Measurements from ENCODE around the gene ZNF410. TPM values are rescaled to one million over a fixed set of nuclear protein-coding genes. Genes with fewer than 3 reads are reported as not detected.
"Not testable (repeated sequence)": the region's sequence is repeated elsewhere in the genome, so short reads cannot be mapped to it uniquely, and the experiment has no call there.

The ZNF410 gene
- total RNA-seq, 4 donors from 2014 or later: 36.5 to 67.6 (median 41.6) TPM

DNA sequence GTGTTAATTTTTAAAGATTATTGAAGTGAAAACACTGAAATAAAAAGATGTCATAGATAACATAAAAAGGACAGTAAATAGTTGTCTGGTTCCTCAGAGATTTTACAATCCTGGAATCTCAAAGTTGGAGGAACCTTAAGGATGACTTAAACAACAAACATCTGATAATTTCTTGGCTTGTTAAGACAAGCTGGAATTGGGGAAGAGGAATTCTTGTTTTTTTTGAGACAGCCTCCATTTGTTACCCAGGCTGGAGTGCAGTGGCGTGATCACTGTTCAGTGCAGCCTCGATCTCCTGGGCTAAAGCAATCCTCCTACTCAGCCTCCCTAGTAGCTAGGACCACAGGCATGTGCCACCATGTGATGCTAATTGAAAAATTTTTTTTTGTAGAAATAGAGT is 2.3 kb downstream of the ZNF410 start:
- no peak for TF ChIP-seq EP300 (IDR thresholded peaks at IDR 0.05)
- no peak for TF ChIP-seq POLR2AphosphoS5 (IDR thresholded peaks at IDR 0.05)
- TF ChIP-seq, protein P1, sequence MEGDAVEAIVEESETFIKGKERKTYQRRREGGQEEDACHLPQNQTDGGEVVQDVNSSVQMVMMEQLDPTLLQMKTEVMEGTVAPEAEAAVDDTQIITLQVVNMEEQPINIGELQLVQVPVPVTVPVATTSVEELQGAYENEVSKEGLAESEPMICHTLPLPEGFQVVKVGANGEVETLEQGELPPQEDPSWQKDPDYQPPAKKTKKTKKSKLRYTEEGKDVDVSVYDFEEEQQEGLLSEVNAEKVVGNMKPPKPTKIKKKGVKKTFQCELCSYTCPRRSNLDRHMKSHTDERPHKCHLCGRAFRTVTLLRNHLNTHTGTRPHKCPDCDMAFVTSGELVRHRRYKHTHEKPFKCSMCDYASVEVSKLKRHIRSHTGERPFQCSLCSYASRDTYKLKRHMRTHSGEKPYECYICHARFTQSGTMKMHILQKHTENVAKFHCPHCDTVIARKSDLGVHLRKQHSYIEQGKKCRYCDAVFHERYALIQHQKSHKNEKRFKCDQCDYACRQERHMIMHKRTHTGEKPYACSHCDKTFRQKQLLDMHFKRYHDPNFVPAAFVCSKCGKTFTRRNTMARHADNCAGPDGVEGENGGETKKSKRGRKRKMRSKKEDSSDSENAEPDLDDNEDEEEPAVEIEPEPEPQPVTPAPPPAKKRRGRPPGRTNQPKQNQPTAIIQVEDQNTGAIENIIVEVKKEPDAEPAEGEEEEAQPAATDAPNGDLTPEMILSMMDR (IDR thresholded peaks at IDR 0.05): no peak
- no peak for TF ChIP-seq POLR2A (IDR thresholded peaks at IDR 0.05; ENCODE audit: low read depth)
- Histone ChIP-seq H3K4me3 (no peak overlapping the region), H3K4me1 (peaks cover 24 to 49% (median 32%) of the 10 kb centered on the region in 4 donors), H3K36me3 (peaks cover 3 to 16% (median 12%) of the 10 kb centered on the region in 4 donors), H3K9me3 (no peaks in the 10 kb centered on the region), H3K27ac (replicated peaks in 1 of 4) (peak overlapping the region in 1 of 4 donors; percentile 95), H3K27me3 (no peaks in the 10 kb centered on the region)
- intact Hi-C loops (cut with DNase I): loop anchor here (5.0 to 10.0 kb wide), 3 partner anchors 37 to 164 kb away; partner anchors contain the start of genes BBOF1, ENTPD5 and PTGR2
- DNase-seq (ENCODE audit: extremely low spot score): no peak
- whole genome bisulfite sequencing: 95% methylated on average over 2 of the region's 2 CpGs

DNA sequence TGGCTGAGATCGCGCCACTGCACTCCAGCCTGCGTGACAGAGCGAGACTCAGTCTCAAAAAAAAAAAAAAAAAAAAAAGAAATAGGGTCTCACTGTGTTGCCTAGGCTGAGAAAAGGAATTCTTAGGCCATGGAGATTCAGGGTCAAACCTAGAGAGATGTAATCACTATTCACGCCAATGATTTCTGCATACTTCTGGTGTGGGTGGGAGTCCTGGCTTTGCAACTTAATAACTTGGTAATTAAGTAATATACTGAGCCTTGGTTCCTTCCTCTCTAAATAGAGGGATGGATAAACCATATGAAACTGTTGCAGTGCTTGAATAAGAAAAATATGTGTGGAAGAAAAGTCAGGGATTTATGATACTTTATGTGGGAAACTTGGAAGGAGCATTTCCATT is 2.7 kb downstream of the ZNF410 start:
- Histone ChIP-seq H3K4me3 (no peak overlapping the region), H3K27me3 (no peaks in the 10 kb centered on the region), H3K9me3 (no peaks in the 10 kb centered on the region), H3K4me1 (peaks cover 24 to 49% (median 32%) of the 10 kb centered on the region in 4 donors), H3K27ac (replicated peaks in 1 of 4) (no peak overlapping the region), H3K36me3 (peaks cover 7 to 20% (median 16%) of the 10 kb centered on the region in 4 donors)
- no peak for DNase-seq (ENCODE audit: extremely low spot score)
- intact Hi-C loops (cut with DNase I): loop anchor here (5.0 to 10.0 kb wide), 3 partner anchors 37 to 165 kb away; partner anchors contain the start of genes BBOF1, ENTPD5 and PTGR2
- TF ChIP-seq EP300 (IDR thresholded peaks at IDR 0.05) (no peak), POLR2AphosphoS5 (IDR thresholded peaks at IDR 0.05) (no peak), POLR2A (IDR thresholded peaks at IDR 0.05; ENCODE audit: low read depth) (no peak)
- TF ChIP-seq, protein P1 (IDR thresholded peaks at IDR 0.05): no peak
- 87% methylated on average over 5 of the region's 5 CpGs for WGBS

- H3K27me3 ChIP-seq; H3K9me3 ChIP-seq; H3K27ac ChIP-seq (replicated peaks in 1 of 4); H3K4me3 ChIP-seq; DNase-seq (ENCODE audit: extremely low spot score); intact Hi-C loops (cut with DNase I): not testable (repeated sequence)
- 88% methylated on average over 6 of the region's 6 CpGs for whole genome bisulfite sequencing
- Histone ChIP-seq H3K4me1 (peaks cover 0 to 15% (median 3%) of the 10 kb centered on the region in 4 donors), H3K36me3 (peaks cover 39 to 69% (median 63%) of the 10 kb centered on the region in 4 donors)
Observed at GRCh38 chr14:73894180-73894687, 7.6 kb downstream of the ZNF410 start.

DNA sequence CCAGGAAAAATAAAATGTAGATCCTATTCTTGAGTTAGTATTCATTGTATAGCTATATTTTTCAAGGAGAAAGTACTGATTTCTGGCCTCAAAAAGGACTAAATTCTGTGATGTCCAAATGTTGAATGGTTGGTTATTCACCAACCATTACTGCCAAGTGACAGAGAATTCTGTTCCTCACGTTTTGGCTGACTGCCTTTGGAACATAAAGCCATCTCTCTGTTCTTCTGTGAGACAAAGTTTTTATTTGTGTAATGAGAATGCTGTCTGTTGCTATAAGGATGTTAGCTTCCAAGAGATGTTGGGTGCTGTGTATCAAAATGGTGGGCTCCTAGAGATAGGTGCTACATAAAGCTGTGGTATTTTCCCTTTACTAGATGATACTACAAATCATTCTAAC is 9.3 kb downstream of the ZNF410 start:
- no peak overlapping the region for H3K4me3 ChIP-seq
- H3K36me3 ChIP-seq: peaks cover 39 to 86% (median 79%) of the 10 kb centered on the region in 4 donors
- no peak overlapping the region for H3K27ac ChIP-seq (replicated peaks in 1 of 4)
- no peaks in the 10 kb centered on the region for H3K9me3 ChIP-seq
- H3K27me3 ChIP-seq: no peaks in the 10 kb centered on the region
- no peak for DNase-seq (ENCODE audit: extremely low spot score)
- 43% methylated on average over 1 of the region's 1 CpG for WGBS
- intact Hi-C loops (cut with DNase I): no loop called here
- no peaks in the 10 kb centered on the region for H3K4me1 ChIP-seq
- TF ChIP-seq EP300 (IDR thresholded peaks at IDR 0.05): no peak
- TF ChIP-seq POLR2AphosphoS5 (IDR thresholded peaks at IDR 0.05): no peak
- TF ChIP-seq, protein P1 (IDR thresholded peaks at IDR 0.05): no peak
- no peak for TF ChIP-seq POLR2A (IDR thresholded peaks at IDR 0.05; ENCODE audit: low read depth)

DNA sequence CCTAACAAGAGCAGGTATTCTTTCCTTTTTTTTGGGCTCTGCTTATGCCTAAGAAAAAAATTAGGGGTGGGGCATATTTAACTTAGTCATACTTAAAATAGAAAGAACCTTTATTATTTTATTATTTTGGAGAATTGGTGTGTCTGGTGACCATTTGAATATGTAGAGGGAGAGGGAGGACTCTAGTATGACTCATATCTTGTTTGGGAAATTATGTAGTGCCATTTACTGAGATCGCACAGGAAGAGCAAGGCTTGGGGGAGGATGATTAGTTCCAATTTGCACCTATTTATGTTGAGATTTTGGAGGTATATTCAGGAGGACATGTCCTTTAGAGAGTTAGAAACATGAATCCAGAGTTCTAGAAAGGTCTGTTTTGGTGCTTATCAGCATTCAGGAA is 9.9 kb downstream of the ZNF410 start:
- WGBS: 77% methylated on average over 1 of the region's 1 CpG
- H3K4me3 ChIP-seq: no peak overlapping the region
- TF ChIP-seq EP300 (IDR thresholded peaks at IDR 0.05) (no peak), POLR2A (IDR thresholded peaks at IDR 0.05; ENCODE audit: low read depth) (no peak), POLR2AphosphoS5 (IDR thresholded peaks at IDR 0.05) (no peak)
- TF ChIP-seq, protein P1 (IDR thresholded peaks at IDR 0.05): no peak
- no peak for DNase-seq (ENCODE audit: extremely low spot score)
- H3K27me3 ChIP-seq: no peaks in the 10 kb centered on the region
- no peaks in the 10 kb centered on the region for H3K9me3 ChIP-seq
- intact Hi-C loops (cut with DNase I): no loop called here
- H3K27ac ChIP-seq (replicated peaks in 1 of 4): peak overlapping the region in 1 of 4 donors; percentile 53
- H3K36me3 ChIP-seq: peaks cover 39 to 92% (median 83%) of the 10 kb centered on the region in 4 donors
- H3K4me1 ChIP-seq: no peaks in the 10 kb centered on the region

All from esophagus muscularis mucosa (tissue), 4 donors.